Measurements from ENCODE around the gene CPN1.
"Not testable (repeated sequence)": the region's sequence is repeated elsewhere in the genome, so short reads cannot be mapped to it uniquely, and the experiment has no call there.

The CPN1 gene

DNA sequence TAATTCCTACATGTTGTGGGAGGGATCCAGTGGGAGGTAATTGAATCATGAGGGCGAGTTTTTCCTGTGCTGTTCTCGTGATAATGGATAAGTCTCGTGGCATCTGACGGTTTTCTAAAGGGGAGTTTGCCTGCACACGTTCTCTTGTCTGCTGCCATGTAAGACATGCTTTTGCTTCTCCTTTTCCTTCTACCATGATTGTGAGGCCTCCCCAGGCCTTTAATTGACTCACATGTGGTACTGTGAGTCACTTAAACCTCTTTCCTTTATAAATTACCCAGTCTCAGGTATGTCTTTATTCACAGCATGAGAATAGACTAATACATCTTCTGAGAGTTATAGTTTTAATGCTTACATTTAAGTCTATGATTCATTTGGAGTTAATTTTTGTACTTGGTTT is 22.6 kb upstream of the CPN1 start:
- H3K27me3 Mint-ChIP-seq, result peaks cover 47 to 68% of the 10 kb centered on the region in 2 donors
- DNase-seq (no peak), ATAC-seq (replicated peaks) (no peak)
- no peak overlapping the region for H3K27ac Mint-ChIP-seq
- no peak overlapping the region for H3K4me3 Mint-ChIP-seq
- no peaks in the 10 kb centered on the region for H3K4me1 Mint-ChIP-seq (ENCODE audit: low read depth in 2 of 2)
- no peaks in the 10 kb centered on the region for H3K9me3 Mint-ChIP-seq
- H3K36me3 Mint-ChIP-seq (ENCODE audit: insufficient read depth), result no peaks in the 10 kb centered on the region

DNA sequence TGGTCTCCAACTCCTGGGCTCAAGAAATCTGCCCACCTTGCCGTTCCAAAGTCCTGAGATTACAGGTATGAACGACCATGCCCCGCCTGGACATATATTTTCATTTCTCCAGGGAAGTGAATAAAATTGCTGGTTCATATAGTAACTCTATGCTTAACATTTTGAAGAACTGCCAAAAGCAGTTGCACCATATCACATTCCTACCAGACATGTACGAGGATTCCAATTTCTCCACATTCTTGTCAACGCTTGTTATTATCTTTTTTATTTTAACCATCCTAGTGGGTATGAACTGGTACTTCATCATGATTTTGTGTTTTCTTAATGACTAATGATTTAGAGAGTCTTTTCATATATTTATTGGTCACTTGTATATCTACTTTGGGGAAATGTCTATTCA is 21.9 kb upstream of the CPN1 start:
- H3K4me3 Mint-ChIP-seq, result no peak overlapping the region
- no peaks in the 10 kb centered on the region for H3K36me3 Mint-ChIP-seq (ENCODE audit: insufficient read depth)
- no peaks in the 10 kb centered on the region for H3K4me1 Mint-ChIP-seq (ENCODE audit: low read depth in 2 of 2)
- no peak overlapping the region for H3K27ac Mint-ChIP-seq
- DNase-seq, result no peak
- no peak for ATAC-seq (replicated peaks)
- peaks cover 47 to 63% of the 10 kb centered on the region in 2 donors for H3K27me3 Mint-ChIP-seq
- no peaks in the 10 kb centered on the region for H3K9me3 Mint-ChIP-seq

DNA sequence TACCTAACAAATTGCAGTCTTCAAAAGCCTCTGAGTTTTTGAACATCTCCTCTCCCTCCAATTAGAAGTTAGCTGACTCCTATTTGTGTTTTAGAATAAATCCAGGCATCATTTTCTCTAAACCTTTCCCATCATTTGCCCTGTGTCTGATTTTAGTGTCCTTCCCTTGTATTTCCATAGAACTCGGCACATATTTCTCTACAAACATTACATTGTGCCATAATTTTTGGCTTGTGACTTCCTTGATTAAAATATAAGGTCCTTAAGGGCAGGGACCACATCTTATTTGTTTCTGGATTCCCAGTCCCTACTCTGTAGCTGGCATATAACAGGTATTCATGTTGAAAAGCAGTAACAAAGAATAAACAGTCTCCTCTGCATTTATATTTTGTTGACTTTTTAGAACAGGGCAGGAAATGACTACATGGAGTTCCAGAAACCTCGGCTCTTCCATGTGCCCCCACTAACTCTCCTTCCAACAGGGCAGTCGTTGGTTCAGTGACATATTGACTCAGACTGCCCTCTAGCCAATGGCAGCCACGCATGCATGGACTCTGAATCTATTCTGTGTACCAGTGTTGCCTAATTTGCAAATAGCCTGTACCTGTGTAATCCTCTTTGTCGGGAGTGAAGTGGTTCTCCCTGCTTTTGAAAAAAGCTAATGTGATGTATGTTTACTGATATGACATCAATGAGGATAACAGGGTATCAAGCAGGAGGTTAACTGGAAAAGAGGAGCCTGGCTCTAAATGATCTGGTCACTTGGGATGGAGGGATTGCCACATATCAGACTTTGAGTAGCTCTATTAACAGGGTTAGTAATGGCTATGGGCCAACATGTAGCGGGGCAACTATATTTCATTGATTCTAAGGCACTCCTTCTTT is 19.8 kb upstream of the CPN1 start:
- H3K4me3 Mint-ChIP-seq, result no peak overlapping the region
- no peak for DNase-seq
- no peaks in the 10 kb centered on the region for H3K4me1 Mint-ChIP-seq (ENCODE audit: low read depth in 2 of 2)
- H3K27ac Mint-ChIP-seq, result no peak overlapping the region
- H3K9me3 Mint-ChIP-seq, result no peaks in the 10 kb centered on the region
- no peaks in the 10 kb centered on the region for H3K36me3 Mint-ChIP-seq (ENCODE audit: insufficient read depth)
- H3K27me3 Mint-ChIP-seq, result peaks cover 53 to 55% of the 10 kb centered on the region in 2 donors
- no peak for ATAC-seq (replicated peaks)

DNA sequence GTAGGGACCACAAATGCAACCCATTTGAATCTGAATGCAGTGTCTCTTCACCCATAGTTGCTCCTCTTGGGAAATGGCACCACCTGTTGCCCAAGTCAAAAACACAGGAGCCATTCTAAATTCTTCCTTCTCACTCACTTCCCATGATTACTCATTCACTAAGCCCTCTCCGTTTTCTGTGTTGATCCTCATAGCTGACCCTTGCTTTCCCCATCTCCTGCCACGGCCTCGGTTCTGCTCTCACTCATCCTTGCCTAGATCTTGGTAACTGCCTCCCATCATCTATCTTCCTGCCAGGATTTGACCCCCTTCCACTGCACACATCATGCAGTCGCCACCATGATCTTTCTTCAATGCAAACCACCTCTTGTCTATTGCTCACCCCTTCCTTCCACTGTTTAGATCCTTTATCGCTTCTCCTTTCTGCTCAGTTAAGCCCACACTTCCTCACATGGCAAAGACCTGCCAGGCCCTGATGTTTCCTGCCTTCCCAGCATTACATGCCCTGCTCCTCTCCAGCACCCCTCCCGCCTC is 19.0 kb upstream of the CPN1 start:
- Mint-ChIP-seq H3K9me3 (no peaks in the 10 kb centered on the region), H3K36me3 (ENCODE audit: insufficient read depth) (no peaks in the 10 kb centered on the region), H3K4me1 (ENCODE audit: low read depth in 2 of 2) (no peaks in the 10 kb centered on the region), H3K27ac (no peak overlapping the region), H3K4me3 (no peak overlapping the region), H3K27me3 (peaks cover 53 to 55% of the 10 kb centered on the region in 2 donors)
- ATAC-seq (replicated peaks), result no peak
- DNase-seq, result no peak

DNA sequence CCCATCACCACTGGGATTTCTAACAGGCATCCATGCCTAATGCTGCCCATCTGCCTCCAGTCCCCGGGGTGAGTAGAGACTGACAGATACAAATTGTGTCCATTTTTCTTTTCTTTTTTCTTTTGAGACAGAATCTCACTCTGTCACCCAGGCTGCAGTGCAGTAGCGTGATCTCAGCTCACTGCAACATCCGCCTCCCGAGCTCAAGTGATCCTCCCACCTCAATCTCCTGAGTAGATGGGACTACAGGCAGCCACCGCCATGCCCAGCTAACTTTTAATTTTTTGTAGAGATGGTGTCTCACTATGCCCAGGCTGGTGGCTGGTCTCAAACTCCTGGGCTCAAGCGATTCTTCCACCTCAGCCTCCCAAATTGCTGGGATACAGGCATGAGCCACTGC is 7.6 kb upstream of the CPN1 start:
- Mint-ChIP-seq H3K27me3 (peaks cover 20 to 30% of the 10 kb centered on the region in 2 donors), H3K27ac (no peak overlapping the region), H3K4me3 (no peak overlapping the region), H3K36me3 (ENCODE audit: insufficient read depth) (no peaks in the 10 kb centered on the region), H3K9me3 (no peaks in the 10 kb centered on the region), H3K4me1 (ENCODE audit: low read depth in 2 of 2) (no peaks in the 10 kb centered on the region)
- ATAC-seq (replicated peaks) (no peak), DNase-seq (no peak)

DNA sequence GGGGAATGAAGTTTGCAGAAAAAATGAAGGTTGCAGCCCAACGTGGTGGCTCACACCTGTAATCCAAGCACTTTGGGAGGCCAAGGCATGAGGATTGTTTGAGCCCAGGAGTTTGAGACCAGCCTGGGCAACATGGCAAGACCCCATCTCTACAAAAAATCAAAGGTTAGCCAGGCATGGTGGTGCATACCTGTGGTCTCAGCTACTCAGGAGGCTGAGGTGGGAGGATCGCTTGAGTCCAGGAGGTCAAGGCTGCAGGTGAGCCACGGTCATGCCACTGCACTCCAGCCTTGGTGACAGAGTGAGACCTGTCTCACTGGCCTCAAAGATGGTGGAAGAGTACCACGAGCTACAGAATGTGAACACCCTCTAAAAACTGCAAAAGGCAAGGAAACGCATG is 5.0 kb upstream of the CPN1 start:
- H3K36me3 Mint-ChIP-seq (ENCODE audit: insufficient read depth); H3K27ac Mint-ChIP-seq; DNase-seq; H3K4me3 Mint-ChIP-seq; H3K9me3 Mint-ChIP-seq; H3K4me1 Mint-ChIP-seq (ENCODE audit: low read depth in 2 of 2); ATAC-seq (replicated peaks): not testable (repeated sequence)
- peaks cover 30 to 41% of the 10 kb centered on the region in 2 donors for H3K27me3 Mint-ChIP-seq

DNA sequence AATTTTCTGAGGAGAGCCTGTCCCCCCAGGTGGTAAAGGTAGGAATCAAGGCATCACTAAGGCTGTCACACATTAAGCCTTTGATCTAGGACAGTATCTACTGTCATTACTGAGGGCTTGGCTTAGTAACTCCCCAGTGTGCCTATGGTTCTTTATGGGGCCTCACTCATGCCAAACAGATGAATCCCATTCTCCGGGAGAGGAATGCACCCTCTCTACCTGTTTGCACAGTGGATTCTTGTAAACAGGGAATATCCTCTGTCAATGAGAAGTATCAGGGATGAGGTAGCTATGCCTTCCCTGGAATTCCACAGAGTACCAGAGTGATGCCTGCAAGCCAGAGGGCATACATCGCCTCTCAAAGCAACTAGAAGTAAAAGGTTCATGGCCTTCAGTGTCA is 3.9 kb upstream of the CPN1 start:
- Mint-ChIP-seq H3K4me3 (no peak overlapping the region), H3K27me3 (peaks cover 42 to 50% of the 10 kb centered on the region in 2 donors), H3K36me3 (ENCODE audit: insufficient read depth) (no peaks in the 10 kb centered on the region), H3K27ac (peak overlapping the region in 1 of 2 donors; percentile 21), H3K4me1 (ENCODE audit: low read depth in 2 of 2) (no peaks in the 10 kb centered on the region), H3K9me3 (no peaks in the 10 kb centered on the region)
- DNase-seq (no peak), ATAC-seq (replicated peaks) (no peak)

DNA sequence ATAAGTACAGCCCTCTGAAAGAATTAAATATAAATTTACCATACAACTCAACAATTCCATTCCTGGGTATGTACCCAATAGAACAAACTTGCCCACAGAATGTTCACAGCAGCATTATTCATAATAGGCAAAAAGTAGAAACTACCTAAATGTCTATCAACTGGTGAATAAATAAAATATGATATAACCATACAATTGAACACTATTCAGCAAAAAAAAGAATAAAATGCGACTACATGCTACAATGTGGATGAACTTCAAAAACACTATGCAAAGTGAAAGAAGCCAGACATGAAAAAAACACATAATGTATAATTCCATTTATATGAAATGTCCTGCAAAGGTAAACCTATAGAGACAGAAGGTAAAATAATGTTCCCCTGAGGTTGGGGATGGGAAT is 2.0 kb upstream of the CPN1 start:
- Mint-ChIP-seq H3K9me3 (no peaks in the 10 kb centered on the region), H3K4me1 (ENCODE audit: low read depth in 2 of 2) (no peaks in the 10 kb centered on the region), H3K27me3 (peaks cover 51 to 54% of the 10 kb centered on the region in 2 donors), H3K36me3 (ENCODE audit: insufficient read depth) (no peaks in the 10 kb centered on the region), H3K4me3 (no peak overlapping the region), H3K27ac (no peak overlapping the region)
- DNase-seq (no peak), ATAC-seq (replicated peaks) (no peak)

DNA sequence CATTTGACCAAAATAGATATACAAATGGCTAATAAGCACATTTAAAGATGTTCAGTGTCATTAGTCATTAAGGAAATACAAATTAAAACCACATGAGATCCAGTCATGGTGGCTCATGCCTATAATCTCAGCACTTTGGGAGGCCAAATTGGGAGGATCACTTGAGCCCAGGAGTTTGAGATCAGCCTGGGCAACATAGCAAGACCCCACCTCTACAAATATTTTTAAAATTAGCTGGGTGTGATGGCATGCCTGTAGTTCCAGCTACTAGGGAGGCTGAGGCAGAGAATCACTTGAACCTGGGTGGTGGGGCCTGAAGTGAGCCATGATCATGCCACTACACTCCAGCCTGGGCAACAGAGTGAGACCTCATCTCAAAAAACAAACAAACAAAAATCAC is 607 bp upstream of the CPN1 start:
- not testable (repeated sequence) for DNase-seq; H3K36me3 Mint-ChIP-seq (ENCODE audit: insufficient read depth); H3K27ac Mint-ChIP-seq; H3K9me3 Mint-ChIP-seq; ATAC-seq (replicated peaks); H3K4me3 Mint-ChIP-seq; H3K4me1 Mint-ChIP-seq (ENCODE audit: low read depth in 2 of 2)
- peaks cover 52% of the 10 kb centered on the region in 2 donors for H3K27me3 Mint-ChIP-seq

DNA sequence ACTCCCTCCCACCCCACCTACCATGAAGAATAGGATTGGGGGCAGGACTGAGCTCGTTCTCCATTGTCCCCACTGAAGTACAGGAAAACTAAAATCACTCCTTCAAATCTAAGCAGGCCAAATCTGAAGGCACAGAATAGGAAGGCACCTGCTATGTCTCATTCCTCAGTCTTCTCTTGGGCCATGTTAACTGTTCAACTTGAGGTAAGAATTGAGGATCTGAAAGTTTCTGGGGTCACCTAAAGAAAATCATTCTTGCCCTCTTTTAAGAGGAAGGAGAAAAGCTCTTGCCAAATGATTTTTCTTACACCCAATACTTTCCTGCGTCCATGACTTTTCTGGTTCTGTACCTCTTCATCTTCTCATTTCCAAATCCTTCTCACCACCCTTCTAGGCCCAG is 4.9 kb downstream of the CPN1 start:
- Mint-ChIP-seq H3K4me1 (ENCODE audit: low read depth in 2 of 2) (no peaks in the 10 kb centered on the region), H3K36me3 (ENCODE audit: insufficient read depth) (no peaks in the 10 kb centered on the region), H3K27me3 (peaks cover 34 to 35% of the 10 kb centered on the region in 2 donors), H3K4me3 (no peak overlapping the region), H3K27ac (no peak overlapping the region), H3K9me3 (no peaks in the 10 kb centered on the region)
- DNase-seq, result no peak
- no peak for ATAC-seq (replicated peaks)

DNA sequence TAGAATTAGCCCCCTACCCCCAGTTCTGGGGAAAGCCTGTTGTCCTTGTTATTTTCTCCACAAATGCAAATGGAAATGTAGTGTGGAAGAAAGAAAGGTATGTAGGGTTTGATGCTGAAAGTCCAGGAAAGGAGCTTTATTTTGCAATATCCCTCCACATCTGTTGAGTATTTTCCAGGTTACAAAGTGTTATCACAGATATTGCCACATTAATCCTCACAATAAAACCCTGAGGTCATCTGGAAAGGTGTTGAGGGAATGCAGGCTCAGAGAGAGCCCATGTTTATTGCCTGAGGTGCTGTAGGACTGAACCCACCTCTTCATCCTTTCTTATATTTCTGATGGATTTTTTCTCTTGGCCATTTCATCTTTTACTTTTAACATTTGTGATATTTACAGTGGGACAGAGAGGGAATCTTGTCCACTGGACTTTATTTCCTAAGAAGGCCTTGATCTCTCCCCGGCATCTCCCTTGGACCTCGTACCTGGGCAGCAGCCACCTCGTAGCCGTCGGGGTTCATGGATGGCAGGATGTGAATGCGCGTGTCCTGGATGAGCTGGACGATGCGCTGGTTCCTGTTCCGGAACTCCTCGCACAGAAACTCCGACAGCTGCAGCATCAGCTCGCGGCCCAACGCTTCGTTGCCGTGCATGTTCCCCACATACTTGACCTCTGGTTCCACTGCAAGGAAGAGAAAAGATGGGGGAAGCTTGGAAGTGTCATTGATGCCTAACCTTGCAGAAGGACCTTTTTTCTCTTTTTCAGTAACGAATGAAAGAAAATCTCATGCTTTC is 6.0 kb downstream of the CPN1 start:
- Mint-ChIP-seq H3K27ac (no peak overlapping the region), H3K27me3 (peaks cover 31 to 32% of the 10 kb centered on the region in 2 donors), H3K9me3 (no peaks in the 10 kb centered on the region), H3K36me3 (ENCODE audit: insufficient read depth) (no peaks in the 10 kb centered on the region), H3K4me1 (ENCODE audit: low read depth in 2 of 2) (no peaks in the 10 kb centered on the region), H3K4me3 (no peak overlapping the region)
- DNase-seq (no peak), ATAC-seq (replicated peaks) (no peak)

DNA sequence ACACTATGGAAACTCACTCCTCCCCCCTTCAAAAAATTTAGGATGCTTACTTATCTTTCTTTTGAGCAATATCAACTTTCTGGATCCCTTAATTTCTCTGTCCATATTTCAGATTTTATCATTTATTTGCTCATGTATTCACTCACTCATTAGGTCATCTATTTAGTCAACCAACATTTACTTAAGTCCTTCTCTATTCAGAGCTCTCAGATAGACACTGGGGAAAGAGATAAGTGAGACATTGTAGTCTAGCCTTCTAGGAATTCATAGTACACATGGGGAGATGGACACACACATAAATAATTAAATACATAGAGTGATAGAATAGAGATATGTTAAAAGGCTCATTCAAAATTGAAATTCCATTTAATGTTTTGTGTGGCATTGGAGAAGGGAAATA is 9.2 kb downstream of the CPN1 start:
- H3K27ac Mint-ChIP-seq, result no peak overlapping the region
- H3K9me3 Mint-ChIP-seq, result no peaks in the 10 kb centered on the region
- H3K4me3 Mint-ChIP-seq, result no peak overlapping the region
- no peaks in the 10 kb centered on the region for H3K4me1 Mint-ChIP-seq (ENCODE audit: low read depth in 2 of 2)
- H3K27me3 Mint-ChIP-seq, result peaks cover 15 to 18% of the 10 kb centered on the region in 2 donors
- ATAC-seq (replicated peaks), result no peak
- no peak for DNase-seq
- H3K36me3 Mint-ChIP-seq (ENCODE audit: insufficient read depth), result peaks cover 5% of the 10 kb centered on the region

DNA sequence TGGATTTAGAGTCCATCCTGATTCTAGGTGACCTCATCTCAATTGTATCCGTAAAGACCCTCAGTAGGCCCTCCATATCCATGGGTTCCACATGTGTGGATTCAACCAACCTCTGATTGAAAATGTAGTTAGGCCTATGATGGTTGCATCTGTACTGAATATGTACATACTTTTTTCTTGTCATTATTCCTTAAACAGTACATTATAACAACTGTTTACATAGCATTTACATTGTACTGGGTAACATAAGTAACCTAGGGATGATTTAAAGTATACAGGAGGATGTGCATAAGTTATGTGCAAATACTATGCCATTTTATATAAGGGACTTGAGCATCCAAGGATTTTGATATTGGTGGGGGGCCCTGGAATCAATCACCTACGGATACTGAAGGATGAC is 10.1 kb downstream of the CPN1 start:
- Mint-ChIP-seq H3K4me1 (ENCODE audit: low read depth in 2 of 2) (no peaks in the 10 kb centered on the region), H3K36me3 (ENCODE audit: insufficient read depth) (peaks cover 5% of the 10 kb centered on the region), H3K9me3 (no peaks in the 10 kb centered on the region), H3K27me3 (peaks cover 18 to 19% of the 10 kb centered on the region in 2 donors), H3K4me3 (no peak overlapping the region), H3K27ac (no peak overlapping the region)
- ATAC-seq (replicated peaks), result no peak
- no peak for DNase-seq

DNA sequence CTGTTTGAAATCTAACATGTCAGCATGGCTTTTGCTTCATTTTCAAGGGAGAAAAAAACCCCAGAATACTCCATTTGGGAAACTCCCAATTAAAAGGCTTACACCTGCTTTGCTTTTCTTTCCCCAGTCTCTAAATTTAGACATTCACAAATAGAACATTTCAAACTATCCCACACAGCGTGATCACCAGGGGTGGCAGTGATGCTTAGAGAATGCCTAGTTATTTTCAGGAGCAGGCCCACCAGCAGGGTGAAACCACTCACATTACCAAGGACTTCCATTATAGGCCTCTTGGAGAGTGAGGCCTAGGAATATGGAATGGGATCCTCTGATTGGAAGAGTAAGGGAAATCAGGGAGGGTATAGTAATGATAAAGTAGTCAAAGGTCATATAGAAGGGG is 14.2 kb downstream of the CPN1 start:
- DNase-seq (no peak), ATAC-seq (replicated peaks) (no peak)
- no peak overlapping the region for H3K4me3 Mint-ChIP-seq
- H3K27me3 Mint-ChIP-seq, result peaks cover 40 to 42% of the 10 kb centered on the region in 2 donors
- no peaks in the 10 kb centered on the region for H3K9me3 Mint-ChIP-seq
- no peak overlapping the region for H3K27ac Mint-ChIP-seq
- H3K36me3 Mint-ChIP-seq (ENCODE audit: insufficient read depth), result peaks cover 5% of the 10 kb centered on the region
- no peaks in the 10 kb centered on the region for H3K4me1 Mint-ChIP-seq (ENCODE audit: low read depth in 2 of 2)
